Lower leg skin (tissue), 3 donors: Measurements from ENCODE around the gene IDE.

Source experiments
- CTCF ChIP-seq, 3 donors: fragments of 450-650 bp; IDR thresholded peaks; one replicate each; pipeline ENCODE4 v1.5.1; 2016; ENCODE audit warnings: antibody characterized with exemption in 3 of 3, mild to moderate bottlenecking in 3 of 3, moderate library complexity in 2 of 3
- POLR2A ChIP-seq, 2 donors: fragments of 450-650 bp; IDR thresholded peaks; one replicate each; pipeline ENCODE4 v1.6.1; 2016 to 2017; ENCODE audit warnings: antibody characterized with exemption in 2 of 2, mild to moderate bottlenecking in 1 of 2, moderate library complexity in 1 of 2

GRCh38 chr10:92418221-92418620 is 155.7 kb downstream of the IDE start:
- TF ChIP-seq CTCF (IDR thresholded peaks at IDR 0.05) (no peak), POLR2A (IDR thresholded peaks at IDR 0.05) (no peak)
